Spinal cord (tissue), 10 donors: ENCODE results near the gene BCL6. TPM values are rescaled to one million over a fixed set of nuclear protein-coding genes. Genes with fewer than 3 reads are reported as not detected.

Experiments used
- DNase-seq, 6 donors: peaks; one replicate each; pipeline versions ENCODE4 v3.0.0 to v3.0.0-alpha.2; 2013 to 2015; ENCODE audit warnings: low spot score in 6 of 6, low read depth in 4 of 6
- H3K27ac ChIP-seq: one replicate; pipeline ENCODE4 v1.5.1; 2013; ENCODE audit warnings: low read depth, low read length, control low read depth
- H3K27me3 ChIP-seq: one replicate; pipeline ENCODE4 v1.6.1; 2013; ENCODE audit warnings: low read length; ENCODE audit not compliant: control insufficient read depth, insufficient read depth
- H3K36me3 ChIP-seq: one replicate; pipeline ENCODE4 v1.6.1; 2013; ENCODE audit warnings: low read length; ENCODE audit not compliant: control insufficient read depth, insufficient read depth
- H3K4me1 ChIP-seq: one replicate; pipeline ENCODE4 v1.6.1; 2013; ENCODE audit warnings: low read length; ENCODE audit not compliant: control insufficient read depth, insufficient read depth
- H3K4me3 ChIP-seq: one replicate; pipeline ENCODE4 v1.5.1; 2013; ENCODE audit warnings: low read depth, low read length, control low read depth
- H3K9me3 ChIP-seq: one replicate; pipeline ENCODE4 v1.6.1; 2013; ENCODE audit warnings: low read length; ENCODE audit not compliant: control insufficient read depth, insufficient read depth
- WGBS: methylation state at CpG from one replicate; pipeline ENCODE4 v1.1.5; 2013; ENCODE audit warnings: missing lambda C conversion rate; ENCODE audit not compliant: insufficient coverage; 5-methylcytosine and 5-hydroxymethylcytosine counted together
- polyA plus RNA-seq, 2 donors: library from polyadenylated mRNA; unstranded; fragments of 120-200 nt; gene quantifications; one replicate each; pipeline ENCODE4 v1.2.1, GENCODE V29; 2013; ENCODE audit not compliant: insufficient read length in 2 of 2
- total RNA-seq, 2 donors: library from RNA; depleted of rRNA in 1 of 2; stranded (reverse); fragments of 120-200 nt in 1 of 2; fragments of >200 nt in 1 of 2; gene quantifications; one replicate each; pipeline versions ENCODE4 v1.2.3 to v1.2.4, GENCODE V29; 2013 to 2014
- donor health status: healthy.

Gene BCL6
- total and polyA plus RNA-seq, 4 donors: 14.5 to 38.5 (median 27.3) TPM

DNA sequence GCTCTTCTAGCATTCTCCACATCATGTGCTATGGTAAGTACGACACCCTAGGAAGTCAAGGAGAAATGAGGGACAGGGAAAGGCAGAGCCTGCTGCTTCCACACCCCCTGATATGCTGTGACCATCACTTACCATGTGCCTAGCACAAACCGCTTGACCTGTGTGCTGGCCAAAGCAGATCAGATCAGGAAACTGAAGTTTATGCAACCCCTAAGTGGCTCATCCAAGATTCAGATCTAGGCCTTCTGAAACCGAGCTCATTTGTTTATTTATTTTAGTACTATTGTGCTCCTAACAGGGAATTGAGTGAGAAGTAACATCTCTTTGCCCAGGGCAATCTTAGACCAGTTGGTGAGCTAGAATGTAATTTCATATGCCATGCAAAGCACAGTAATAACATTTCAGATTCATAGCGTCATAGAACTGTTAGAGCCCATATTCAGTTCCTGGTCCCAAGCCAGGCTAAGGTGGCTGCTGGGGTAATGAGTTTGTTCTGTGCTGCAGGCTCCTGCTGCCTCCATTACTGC is 42.7 kb downstream of the BCL6 start, which contains the start of gene RTP2:
RTP2 (minus strand) TSS at position 51 of the 527 bp plus-strand sequence. CDS start 429 bp downstream, outside the sequence.
- Histone ChIP-seq H3K27me3 (no peaks in the 10 kb centered on the region), H3K4me3 (no peak within 1 kb of the TSS), H3K4me1 (peaks cover 3% of the 10 kb centered on the region), H3K36me3 (no peaks in the 10 kb centered on the region), H3K9me3 (no peaks in the 10 kb centered on the region), H3K27ac (no peak within 1 kb of the TSS)
- DNase-seq: peak in 1 of 6 donors; percentile 47
- WGBS: 50% methylated on average over 2 of the region's 4 CpGs

DNA sequence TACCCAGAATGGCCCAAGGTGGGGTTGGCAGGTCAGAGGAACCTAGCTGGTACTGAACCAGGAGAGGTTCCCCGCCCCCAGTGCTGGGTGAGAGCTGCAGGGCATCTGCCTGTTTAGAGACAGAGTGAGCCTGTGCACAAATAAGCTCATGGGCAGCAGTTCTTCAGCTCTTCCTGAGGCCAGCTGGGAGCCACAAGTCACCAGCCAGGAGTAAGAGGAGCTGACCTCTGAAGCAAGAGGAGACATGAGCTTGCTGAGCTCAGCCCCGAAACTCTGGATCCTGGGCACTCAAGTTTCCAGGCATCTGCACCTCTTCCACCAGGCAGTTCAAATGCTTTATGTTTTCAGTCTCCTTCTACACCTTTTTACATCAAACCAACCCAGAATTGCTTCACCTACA is 45.0 kb downstream of the BCL6 start:
- WGBS: 77% methylated on average over 2 of the region's 2 CpGs
- no peaks in the 10 kb centered on the region for H3K9me3 ChIP-seq
- H3K4me3 ChIP-seq: no peak overlapping the region
- peaks cover 3% of the 10 kb centered on the region for H3K4me1 ChIP-seq
- no peak overlapping the region for H3K27ac ChIP-seq
- no peak for DNase-seq
- H3K36me3 ChIP-seq: no peaks in the 10 kb centered on the region
- no peaks in the 10 kb centered on the region for H3K27me3 ChIP-seq

DNA sequence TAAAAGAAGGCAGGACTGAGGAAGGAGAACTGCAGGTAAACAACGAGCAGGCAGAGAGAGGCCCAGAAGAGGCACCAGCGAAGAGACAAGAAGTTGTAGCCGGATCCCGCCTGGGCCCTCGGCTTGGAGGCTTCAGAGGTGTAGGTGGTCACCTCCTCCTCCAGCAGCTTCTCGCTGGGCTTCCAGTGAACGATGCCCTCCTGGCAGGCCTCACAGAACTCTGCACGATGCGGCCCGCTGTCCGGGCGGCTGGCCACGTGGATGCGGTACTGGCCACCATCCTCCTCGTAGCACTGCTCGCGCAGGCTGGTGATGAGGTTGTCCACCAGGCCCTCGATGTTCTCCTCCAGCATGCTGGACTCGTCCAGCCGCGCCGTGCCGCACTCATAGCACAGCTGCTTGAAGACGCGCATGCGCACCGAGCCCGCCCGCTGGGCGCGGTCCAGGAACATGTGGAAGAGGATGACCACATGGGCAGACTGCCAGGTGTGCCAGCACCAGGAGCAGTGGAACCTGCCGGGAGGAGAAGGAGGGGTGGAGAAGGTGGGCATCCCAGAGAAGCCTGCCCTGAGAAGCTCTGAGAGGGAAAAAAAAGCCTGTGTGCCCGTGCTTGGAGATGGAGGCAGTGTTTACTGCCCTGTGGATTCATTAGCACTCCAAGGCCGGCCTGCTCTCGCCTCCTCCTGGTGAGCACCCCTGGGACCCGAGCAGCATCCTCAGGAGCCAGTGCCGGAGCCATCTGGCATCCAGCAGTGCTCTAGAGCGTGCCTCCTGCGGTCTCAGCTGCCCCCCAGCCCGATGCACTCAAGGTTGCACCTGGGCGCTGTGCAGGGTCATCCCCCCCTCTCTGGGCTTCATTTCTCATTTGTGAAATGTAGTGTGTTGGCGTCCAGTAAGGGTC is 46.5 kb downstream of the BCL6 start:
- 93% methylated on average over 20 of the region's 42 CpGs for WGBS
- no peak overlapping the region for H3K4me3 ChIP-seq
- H3K27me3 ChIP-seq: no peaks in the 10 kb centered on the region
- DNase-seq: no peak
- no peaks in the 10 kb centered on the region for H3K9me3 ChIP-seq
- H3K4me1 ChIP-seq: peaks cover 3% of the 10 kb centered on the region
- no peaks in the 10 kb centered on the region for H3K36me3 ChIP-seq
- H3K27ac ChIP-seq: no peak overlapping the region

DNA sequence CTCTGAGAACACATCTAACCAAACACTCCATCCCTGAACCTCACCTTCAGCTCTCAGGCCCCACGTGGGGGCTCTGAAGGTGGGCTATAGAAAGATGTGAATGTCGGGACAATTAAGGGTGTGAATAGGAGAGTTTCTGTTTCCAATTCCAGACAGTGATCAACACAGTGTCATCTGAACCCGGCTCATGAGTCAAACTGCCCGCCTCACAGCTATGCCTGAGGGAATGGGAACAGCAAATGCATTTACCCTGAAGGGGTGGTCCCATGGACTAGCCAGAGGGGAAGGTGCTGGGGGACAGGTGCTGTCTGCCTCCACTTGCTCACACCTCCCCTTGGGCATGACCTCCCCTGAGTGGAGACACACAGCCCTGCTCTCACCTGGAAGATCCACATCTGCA is 49.2 kb downstream of the BCL6 start:
- Histone ChIP-seq H3K9me3 (no peaks in the 10 kb centered on the region), H3K27me3 (no peaks in the 10 kb centered on the region), H3K4me3 (no peak overlapping the region), H3K4me1 (no peaks in the 10 kb centered on the region), H3K36me3 (no peaks in the 10 kb centered on the region), H3K27ac (no peak overlapping the region)
- WGBS: 100% methylated on average over 1 of the region's 4 CpGs
- no peak for DNase-seq

DNA sequence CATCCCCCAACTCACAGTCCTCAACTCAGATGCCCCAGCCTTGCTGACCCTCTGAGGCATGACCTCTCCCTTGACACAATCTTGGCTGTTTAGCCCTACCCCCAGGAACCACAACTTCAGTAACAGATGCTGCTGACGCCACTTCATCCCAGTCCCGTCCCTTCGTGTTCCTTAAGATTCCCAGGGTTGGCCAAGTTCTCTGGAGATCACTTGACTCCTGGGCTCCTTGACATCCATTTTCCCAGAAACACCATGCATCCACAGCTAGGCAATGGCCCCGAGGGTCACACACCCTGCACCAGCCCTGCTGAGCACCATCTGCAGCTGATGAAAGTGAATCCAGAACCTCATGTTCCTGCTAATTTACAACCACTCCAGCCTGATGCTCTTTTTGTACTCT is 49.8 kb downstream of the BCL6 start:
- Histone ChIP-seq H3K9me3 (no peaks in the 10 kb centered on the region), H3K27ac (no peak overlapping the region), H3K36me3 (no peaks in the 10 kb centered on the region), H3K4me3 (no peak overlapping the region), H3K4me1 (no peaks in the 10 kb centered on the region), H3K27me3 (no peaks in the 10 kb centered on the region)
- no peak for DNase-seq
- 88% methylated on average over 4 of the region's 4 CpGs for WGBS

DNA sequence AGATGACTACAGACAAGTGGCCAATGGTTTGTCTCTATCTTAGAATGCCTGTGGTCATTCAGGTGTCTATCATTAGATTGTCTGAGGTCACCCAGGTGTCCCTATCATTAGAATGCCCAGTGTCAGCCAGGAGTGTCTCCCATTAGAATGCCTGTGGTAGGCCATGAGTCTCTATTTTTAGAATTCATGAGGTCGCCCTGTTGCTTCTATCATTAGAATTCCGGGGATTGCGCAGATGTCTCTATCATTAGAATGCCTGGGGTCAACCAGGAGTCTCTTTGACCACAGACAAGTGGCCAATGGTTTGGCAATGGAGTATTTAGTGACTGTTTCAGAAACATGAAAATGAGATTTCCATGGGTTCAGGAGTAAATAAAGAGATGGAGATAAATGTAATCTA is 50.5 kb downstream of the BCL6 start:
- 85% methylated on average over 3 of the region's 3 CpGs for WGBS
- Histone ChIP-seq H3K4me3 (no peak overlapping the region), H3K27me3 (no peaks in the 10 kb centered on the region), H3K9me3 (no peaks in the 10 kb centered on the region), H3K36me3 (no peaks in the 10 kb centered on the region), H3K4me1 (no peaks in the 10 kb centered on the region), H3K27ac (no peak overlapping the region)
- DNase-seq: no peak

DNA sequence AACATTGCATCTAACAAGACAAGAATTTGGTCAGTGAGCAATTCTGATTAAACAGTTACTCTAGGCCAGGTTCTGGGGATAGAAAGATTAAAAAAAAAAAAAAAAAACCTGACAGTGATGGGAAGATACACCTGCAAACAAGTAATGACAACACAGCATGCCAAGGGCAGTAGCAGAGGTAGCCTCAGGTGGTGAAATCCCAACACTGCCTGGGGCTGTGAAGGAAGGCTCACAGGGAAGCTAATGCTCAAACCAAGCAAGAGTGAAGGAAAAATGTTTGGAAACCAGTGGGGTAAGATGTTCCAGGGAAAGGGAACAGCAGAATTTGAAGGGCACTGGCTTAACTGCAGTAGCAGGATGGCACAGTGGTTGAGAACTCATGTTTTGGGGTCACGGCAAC is 51.8 kb downstream of the BCL6 start:
- no peaks in the 10 kb centered on the region for H3K27me3 ChIP-seq
- H3K4me1 ChIP-seq: no peaks in the 10 kb centered on the region
- H3K27ac ChIP-seq: no peak overlapping the region
- DNase-seq: no peak
- H3K4me3 ChIP-seq: no peak overlapping the region
- no peaks in the 10 kb centered on the region for H3K9me3 ChIP-seq
- no CpG with 5 or more reads among the region's 1 CpG for WGBS
- no peaks in the 10 kb centered on the region for H3K36me3 ChIP-seq

DNA sequence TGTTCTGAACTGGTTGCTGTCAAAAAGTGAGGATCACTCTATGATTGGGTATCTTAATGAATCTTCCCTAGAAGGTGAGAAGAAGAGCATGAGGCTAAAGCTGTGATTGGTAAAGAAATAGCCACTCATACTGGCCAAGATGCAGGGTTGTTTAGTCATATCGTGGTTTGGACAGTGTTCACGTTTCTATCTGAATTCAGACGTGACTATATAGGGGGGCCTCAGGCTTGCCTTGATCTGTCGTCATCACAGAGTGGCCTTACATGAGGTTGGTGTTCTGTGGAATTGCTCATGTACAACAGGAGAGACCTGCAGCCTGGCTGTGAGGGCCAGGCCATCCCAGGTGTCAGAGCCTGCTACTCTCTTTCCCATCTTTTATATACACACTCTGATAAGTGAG is 55.3 kb downstream of the BCL6 start:
- no peak for DNase-seq
- H3K27ac ChIP-seq: no peak overlapping the region
- WGBS: 100% methylated on average over 4 of the region's 4 CpGs
- H3K4me1 ChIP-seq: no peaks in the 10 kb centered on the region
- H3K27me3 ChIP-seq: no peaks in the 10 kb centered on the region
- H3K9me3 ChIP-seq: no peaks in the 10 kb centered on the region
- H3K4me3 ChIP-seq: no peak overlapping the region
- H3K36me3 ChIP-seq: no peaks in the 10 kb centered on the region

DNA sequence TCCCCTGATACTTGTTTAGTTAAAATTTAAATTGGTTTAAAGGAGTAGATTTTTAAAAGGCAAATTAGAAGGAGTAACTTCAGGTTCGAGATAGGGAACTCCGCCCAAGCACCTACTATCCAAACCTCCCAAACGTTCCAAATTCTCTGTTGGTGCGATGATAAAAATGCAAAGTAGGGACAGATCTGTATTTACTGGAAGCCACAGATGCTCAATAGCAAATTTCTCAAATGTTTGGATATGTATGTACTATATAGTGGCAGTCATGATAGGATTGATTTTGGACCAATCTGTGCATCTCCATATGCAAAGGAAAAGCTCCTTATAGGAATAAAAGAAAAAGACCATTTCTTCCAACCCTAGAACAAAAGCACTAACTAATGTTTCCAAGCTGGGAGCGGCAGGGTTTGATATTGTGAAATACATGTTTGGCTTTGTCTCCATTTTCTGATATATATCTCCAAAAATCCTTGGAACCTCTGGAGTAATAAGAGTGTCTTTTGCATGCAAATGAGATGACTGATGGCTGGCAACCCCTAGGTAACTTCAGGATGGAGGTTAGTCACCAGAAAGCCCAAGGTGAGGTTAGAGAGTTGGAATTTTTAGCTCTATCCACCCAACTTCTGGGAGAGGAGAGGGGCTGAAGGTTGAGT is 58.5 kb downstream of the BCL6 start:
- peak in 1 of 6 donors; percentile 30 for DNase-seq
- Histone ChIP-seq H3K27me3 (no peaks in the 10 kb centered on the region), H3K27ac (no peak overlapping the region), H3K4me1 (no peaks in the 10 kb centered on the region), H3K4me3 (no peak overlapping the region), H3K9me3 (no peaks in the 10 kb centered on the region), H3K36me3 (no peaks in the 10 kb centered on the region)
- WGBS: no CpG with 5 or more reads among the region's 5 CpGs
